Kidney (tissue), 14 donors: ENCODE results near the gene C9orf78. TPM values are rescaled to one million over a fixed set of nuclear protein-coding genes. Genes with fewer than 3 reads are reported as not detected.
"Not testable (repeated sequence)": the region's sequence is repeated elsewhere in the genome, so short reads cannot be mapped to it uniquely, and the experiment has no call there.

Experiments
- DNase-seq, 5 donors: peaks; one replicate each; pipeline ENCODE4 v3.0.0-alpha.2; 2013 to 2020
- FAIRE-seq: peaks from 2 replicates; lab custom pipeline; 2012; peaks lifted over from hg19 to GRCh38; lab: Jason Lieb, UNC
- H3K27ac ChIP-seq, 2 donors: one replicate each; pipeline ENCODE4 v1.7.0; 2013; ENCODE audit warnings: low read depth in 2 of 2, low read length in 2 of 2, inconsistent platforms in 1 of 2
- H3K27me3 ChIP-seq: one replicate; pipeline ENCODE4 v1.7.1; 2013; ENCODE audit warnings: low read length, inconsistent platforms; ENCODE audit not compliant: control insufficient read depth, insufficient read depth
- H3K36me3 ChIP-seq, 3 donors: one replicate each; pipeline versions ENCODE4 v1.7.0 to v1.7.1; 2013; ENCODE audit warnings: low read length in 3 of 3, control low read depth in 1 of 3, inconsistent platforms in 1 of 3; ENCODE audit not compliant: insufficient read depth in 3 of 3, control insufficient read depth in 2 of 3
- H3K4me1 ChIP-seq, 3 donors: one replicate each; pipeline versions ENCODE4 v1.7.0 to v1.7.1; 2013; ENCODE audit warnings: low read length in 3 of 3, inconsistent platforms in 1 of 3, low read depth in 1 of 3; ENCODE audit not compliant: control insufficient read depth in 2 of 3, insufficient read depth in 2 of 3
- H3K4me3 ChIP-seq, 3 donors: one replicate each; pipeline versions ENCODE4 v1.7.0 to v1.8.1; 2013; ENCODE audit warnings: low read length in 3 of 3, control low read depth in 1 of 3, inconsistent platforms in 1 of 3
- H3K9ac ChIP-seq, 3 donors: one replicate each; pipeline versions ENCODE4 v1.7.0 to v1.7.1; 2013; ENCODE audit warnings: low read length in 3 of 3, control low read depth in 1 of 3, inconsistent platforms in 1 of 3
- H3K9me3 ChIP-seq, 3 donors: one replicate each; pipeline versions ENCODE4 v1.7.0 to v1.7.1; 2013; ENCODE audit warnings: low read length in 3 of 3, control low read depth in 1 of 3, inconsistent platforms in 1 of 3; ENCODE audit not compliant: control insufficient read depth in 2 of 3, insufficient read depth in 1 of 3
- intact Hi-C: fragments of 100-400 bp; cut with DNase I; formaldehyde crosslinking; loops from one replicate; pipeline ENCODE4 v1.11.1; 2022
- polyA plus RNA-seq: library from polyadenylated mRNA; stranded (reverse); fragments of 350-450 nt; fragmentation: Illumina TruSeq; extraction: RNeasy Lipid Tissue Mini Kit (QIAGEN cat#74804); gene quantifications from one replicate; pipeline ENCODE4 v1.2.3, GENCODE V29; 2014; ENCODE audit warnings: low read depth, low replicate concordance; ENCODE audit not compliant: insufficient read depth
- total RNA-seq: library from RNA; stranded (reverse); fragmentation: NEBNext Ultra II Directional; extraction: Animal tissue kit (Norgen Biotek cat#: 25700); gene quantifications from one replicate; pipeline ENCODE4 v1.2.1, GENCODE V29; 2021
- TF ChIP-seq, protein P1 (sequence below): IDR thresholded peaks from 3 replicates; pipeline ENCODE4 v1.5.1; 2012; ENCODE audit warnings: mild to moderate bottlenecking, moderate library complexity, borderline replicate concordance; ENCODE audit not compliant: insufficient read depth; ENCODE audit errors: extremely low read depth
- donor health status: control.
- donor health status: control.
- donor health status: control.
- donor health status: control.
- donor health status: control.
- donor health status: DM: yes; HTN: yes; CAD: no.
- donor health status: Normal renal cell carcinoma (clear cell type).

Gene C9orf78
- total and polyA plus RNA-seq, 2 donors from 2014 or later, result 39.7 to 62.1 TPM

DNA sequence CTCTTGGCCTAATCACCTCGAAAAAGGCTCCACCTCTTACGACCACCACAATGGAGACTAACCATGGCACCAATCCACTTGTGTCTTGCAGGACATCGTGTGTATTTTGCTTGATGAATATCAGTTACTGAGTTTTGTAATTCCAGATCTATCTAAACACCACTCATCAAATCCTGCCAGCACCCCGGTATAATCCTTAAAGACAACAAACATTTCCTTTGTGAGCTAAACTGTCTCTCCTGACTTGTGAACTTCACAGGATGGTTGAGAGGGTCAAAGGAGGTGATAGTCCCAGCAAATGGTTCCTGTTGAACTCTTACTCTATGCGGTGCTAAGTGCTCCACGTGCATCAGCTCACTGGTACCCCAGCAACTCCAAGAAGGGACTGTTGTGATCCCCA is 36.1 kb downstream of the C9orf78 start:
- no peak overlapping the region for H3K27ac ChIP-seq
- intact Hi-C loops, result no loop called here
- DNase-seq, result no peak

DNA sequence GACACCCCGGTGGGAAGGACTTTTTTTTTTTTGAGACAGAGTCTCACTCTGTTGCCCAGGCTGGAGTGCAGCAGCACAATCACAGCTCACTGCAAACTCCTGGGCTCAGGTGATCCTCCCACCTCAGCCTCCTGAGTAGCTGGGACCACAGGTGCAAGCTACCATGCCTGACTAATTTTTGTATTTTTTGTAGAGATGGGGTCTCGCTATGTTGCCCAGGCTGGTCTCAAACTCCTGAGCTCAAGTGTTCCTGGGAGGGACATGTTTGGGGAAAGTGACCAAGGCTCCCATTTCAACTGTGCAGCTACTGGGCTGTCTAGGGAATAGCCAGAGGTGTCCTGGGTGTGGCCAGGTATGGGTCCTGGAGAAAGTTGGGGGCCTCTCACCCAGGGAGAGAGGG is 39.0 kb downstream of the C9orf78 start:
- intact Hi-C loops, FAIRE-seq, H3K4me3 ChIP-seq, H3K36me3 ChIP-seq, H3K9me3 ChIP-seq, H3K27ac ChIP-seq, H3K4me1 ChIP-seq, DNase-seq, H3K27me3 ChIP-seq, H3K9ac ChIP-seq: not testable (repeated sequence)

More for the DNA sequence above, 36.1 kb downstream of the C9orf78 start:
- Histone ChIP-seq H3K4me1 (peaks cover 0 to 4% (median 4%) of the 10 kb centered on the region in 3 donors), H3K36me3 (no peaks in the 10 kb centered on the region), H3K9ac (no peak overlapping the region), H3K27me3 (no peaks in the 10 kb centered on the region), H3K4me3 (no peak overlapping the region), H3K9me3 (no peaks in the 10 kb centered on the region)
- TF ChIP-seq, protein P1, sequence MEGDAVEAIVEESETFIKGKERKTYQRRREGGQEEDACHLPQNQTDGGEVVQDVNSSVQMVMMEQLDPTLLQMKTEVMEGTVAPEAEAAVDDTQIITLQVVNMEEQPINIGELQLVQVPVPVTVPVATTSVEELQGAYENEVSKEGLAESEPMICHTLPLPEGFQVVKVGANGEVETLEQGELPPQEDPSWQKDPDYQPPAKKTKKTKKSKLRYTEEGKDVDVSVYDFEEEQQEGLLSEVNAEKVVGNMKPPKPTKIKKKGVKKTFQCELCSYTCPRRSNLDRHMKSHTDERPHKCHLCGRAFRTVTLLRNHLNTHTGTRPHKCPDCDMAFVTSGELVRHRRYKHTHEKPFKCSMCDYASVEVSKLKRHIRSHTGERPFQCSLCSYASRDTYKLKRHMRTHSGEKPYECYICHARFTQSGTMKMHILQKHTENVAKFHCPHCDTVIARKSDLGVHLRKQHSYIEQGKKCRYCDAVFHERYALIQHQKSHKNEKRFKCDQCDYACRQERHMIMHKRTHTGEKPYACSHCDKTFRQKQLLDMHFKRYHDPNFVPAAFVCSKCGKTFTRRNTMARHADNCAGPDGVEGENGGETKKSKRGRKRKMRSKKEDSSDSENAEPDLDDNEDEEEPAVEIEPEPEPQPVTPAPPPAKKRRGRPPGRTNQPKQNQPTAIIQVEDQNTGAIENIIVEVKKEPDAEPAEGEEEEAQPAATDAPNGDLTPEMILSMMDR, result no peak
- no peak for FAIRE-seq

DNA sequence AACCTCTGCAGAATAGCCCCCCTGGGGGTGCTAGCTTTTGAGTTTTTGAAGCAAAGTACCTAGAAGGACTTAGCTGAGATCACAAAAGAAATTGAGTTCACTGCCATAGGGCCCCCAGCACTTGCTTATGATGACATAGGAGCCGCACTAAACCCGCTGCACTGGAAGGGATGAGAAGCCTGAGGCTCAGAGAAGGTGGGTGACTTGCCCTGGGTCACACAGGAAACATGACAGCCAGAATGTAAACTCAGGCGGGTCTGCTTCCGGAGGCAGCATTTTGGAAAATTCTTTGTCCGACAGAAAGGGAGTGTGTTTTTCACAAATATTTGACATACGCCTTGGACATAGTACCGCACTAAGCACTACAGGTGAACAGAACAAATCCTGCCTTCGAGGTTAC is 40.5 kb downstream of the C9orf78 start:
- Histone ChIP-seq H3K9me3 (no peaks in the 10 kb centered on the region), H3K27me3 (no peaks in the 10 kb centered on the region), H3K36me3 (no peaks in the 10 kb centered on the region), H3K4me1 (no peaks in the 10 kb centered on the region), H3K4me3 (no peak overlapping the region), H3K27ac (no peak overlapping the region), H3K9ac (no peak overlapping the region)
- FAIRE-seq (no peak), DNase-seq (no peak)
- TF ChIP-seq, protein P1, result no peak
- intact Hi-C loops, result no loop called here

DNA sequence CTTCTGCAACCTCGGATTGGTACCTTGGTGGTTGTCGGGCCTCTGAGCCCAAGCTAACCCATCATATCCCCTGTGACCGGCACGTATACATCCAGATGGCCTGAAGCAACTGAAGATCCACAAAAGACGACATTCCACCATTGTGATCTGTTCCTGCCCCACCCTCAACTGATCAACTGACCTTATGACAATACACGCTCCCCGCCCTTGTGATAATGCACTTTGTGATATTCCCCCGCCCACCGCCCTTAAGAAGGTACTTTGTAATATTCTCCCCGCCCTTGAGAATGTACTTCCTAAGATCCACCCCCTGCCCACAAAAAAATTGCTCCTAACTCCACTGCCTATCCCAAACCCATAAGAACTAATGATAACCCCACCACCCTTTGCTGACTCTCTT is 48.6 kb downstream of the C9orf78 start:
- no peaks in the 10 kb centered on the region for H3K36me3 ChIP-seq
- H3K27ac ChIP-seq, result no peak overlapping the region
- TF ChIP-seq, protein P1, result no peak
- intact Hi-C loops, result loop anchor here (10.0 kb wide), 2 partner anchors 142 to 662 kb away; partner anchors contain the start of gene ASB6
- no peak overlapping the region for H3K4me3 ChIP-seq
- no peak overlapping the region for H3K9ac ChIP-seq
- H3K9me3 ChIP-seq, result no peaks in the 10 kb centered on the region
- FAIRE-seq (no peak), DNase-seq (no peak)
- no peaks in the 10 kb centered on the region for H3K27me3 ChIP-seq
- H3K4me1 ChIP-seq, result no peaks in the 10 kb centered on the region
